Measurements from ENCODE around the gene MUC21.

Gene MUC21

GRCh38 chr6:30983439-30983838, at the start of gene MUC21:
Gene MUC21 (plus strand): TSS chr6:30983718. CDS start chr6:30983959, 241 bp downstream.
- no peak for DNase-seq (ENCODE audit: low read depth)

- no peak for DNase-seq (ENCODE audit: low read depth)
Observed at GRCh38 chr6:30935018-30935417, 48.5 kb upstream of the MUC21 start.

- no peak for DNase-seq (ENCODE audit: low read depth)
Observed at GRCh38 chr6:30937265-30937664, 46.3 kb upstream of the MUC21 start.

GRCh38 chr6:30938730-30939129, 44.8 kb upstream of the MUC21 start:
- no peak for DNase-seq (ENCODE audit: low read depth)

GRCh38 chr6:30939473-30939872, 44.0 kb upstream of the MUC21 start:
- DNase-seq (ENCODE audit: low read depth) = no peak

- no peak for DNase-seq (ENCODE audit: low read depth)
Observed at GRCh38 chr6:30940361-30940986, 43.0 kb upstream of the MUC21 start, which contains the start of gene MUCL3. Gene MUCL3 (plus strand): TSS chr6:30940973. CDS start chr6:30941000, 27 bp downstream.

GRCh38 chr6:30942338-30943060, 41.0 kb upstream of the MUC21 start:
- DNase-seq (ENCODE audit: low read depth) = peak; percentile 96

- no peak for DNase-seq (ENCODE audit: low read depth)
Observed at GRCh38 chr6:30944051-30944450, 39.5 kb upstream of the MUC21 start.

GRCh38 chr6:30945281-30945680, 38.2 kb upstream of the MUC21 start:
- no peak for DNase-seq (ENCODE audit: low read depth)

- DNase-seq (ENCODE audit: low read depth) = no peak
Observed at GRCh38 chr6:30947231-30947630, 36.3 kb upstream of the MUC21 start.

GRCh38 chr6:30948811-30949210, 34.7 kb upstream of the MUC21 start:
- DNase-seq (ENCODE audit: low read depth) = no peak

- DNase-seq (ENCODE audit: low read depth) = no peak
Observed at GRCh38 chr6:30951907-30952469, 31.5 kb upstream of the MUC21 start.

GRCh38 chr6:30954631-30955366, 28.7 kb upstream of the MUC21 start:
- no peak for DNase-seq (ENCODE audit: low read depth)

GRCh38 chr6:30955367-30956042, 28.0 kb upstream of the MUC21 start:
- peak; percentile 58 for DNase-seq (ENCODE audit: low read depth)

- DNase-seq (ENCODE audit: low read depth) = no peak
Observed at GRCh38 chr6:30957716-30958115, 25.8 kb upstream of the MUC21 start.

- DNase-seq (ENCODE audit: low read depth) = no peak
Observed at GRCh38 chr6:30960907-30961673, 22.4 kb upstream of the MUC21 start.

GRCh38 chr6:30962716-30963115, 20.8 kb upstream of the MUC21 start:
- no peak for DNase-seq (ENCODE audit: low read depth)

GRCh38 chr6:30963641-30964040, 19.9 kb upstream of the MUC21 start:
- DNase-seq (ENCODE audit: low read depth) = peak; percentile 24

- DNase-seq (ENCODE audit: low read depth) = no peak
Observed at GRCh38 chr6:30964075-30964474, 19.4 kb upstream of the MUC21 start.

GRCh38 chr6:30965140-30965601, 18.3 kb upstream of the MUC21 start:
- no peak for DNase-seq (ENCODE audit: low read depth)

- no peak for DNase-seq (ENCODE audit: low read depth)
Observed at GRCh38 chr6:30966154-30966553, 17.4 kb upstream of the MUC21 start.

Measured in ELR (cell line).